ENCODE results near the gene G2E3.

GRCh38 chr14:30655658-30656057, 96.7 kb downstream of the G2E3 start:
- TF ChIP-seq POLR2AphosphoS5 (IDR thresholded peaks at IDR 0.05; ENCODE audit: low read depth, low read length) (no peak), REST (IDR thresholded peaks at IDR 0.05; ENCODE audit: insufficient read depth in 1 of 2, low read depth in 2 of 2, low read length in 2 of 2) (no peak)

Data from PFSK-1 (cell line).